ENCODE measurements around the gene MT1B. TPM values are rescaled to one million over a fixed set of nuclear protein-coding genes. Genes with fewer than 3 reads are reported as not detected.
"Not testable (repeated sequence)": the region's sequence is repeated elsewhere in the genome, so short reads cannot be mapped to it uniquely, and the experiment has no call there.

The MT1B gene
- total RNA-seq, 2 donors from 2014 or later: not detected

DNA sequence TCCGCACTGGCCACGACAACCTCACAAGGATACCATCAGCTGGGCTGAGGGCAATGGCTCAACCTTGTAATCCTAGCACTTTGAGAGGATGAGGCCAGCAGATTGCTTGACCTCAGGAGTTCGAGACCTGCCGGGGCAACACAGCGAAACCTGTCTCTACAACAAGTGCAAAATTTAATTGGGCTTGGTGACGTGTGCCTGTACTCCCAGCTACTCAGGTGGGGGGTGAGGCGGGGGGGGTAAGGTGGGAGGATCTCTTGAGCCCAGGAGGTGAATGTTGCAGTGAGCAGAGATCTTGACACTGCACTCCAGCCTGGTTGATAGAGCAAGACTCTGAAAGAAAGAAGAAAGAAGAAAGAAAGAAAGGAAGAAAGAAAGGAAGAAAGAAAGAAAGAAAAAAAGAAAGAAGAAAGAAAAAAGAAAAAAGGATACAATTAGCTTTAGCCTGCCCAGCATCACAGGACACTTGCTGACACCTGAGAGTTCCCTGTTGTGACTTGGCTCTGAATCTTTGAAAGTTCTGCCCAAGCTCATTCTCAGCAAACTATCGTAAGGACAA lies 31.3 kb upstream of the MT1B start:
- Histone ChIP-seq H3K36me3 (no peaks in the 10 kb centered on the region), H3K9me3 (no peaks in the 10 kb centered on the region), H3K4me1 (ENCODE audit: control insufficient read depth in 1 of 2, low read depth in 2 of 2) (peaks cover 4 to 14% of the 10 kb centered on the region in 2 donors), H3K4me3 (no peak overlapping the region), H3K27ac (no peak overlapping the region), H3K27me3 (replicated peaks; ENCODE audit: insufficient read depth) (no peaks in the 10 kb centered on the region)
- DNase-seq (ENCODE audit: low spot score): no peak
- ATAC-seq (ENCODE audit: insufficient number of reproducible peaks, low FRiP score, low read depth): no peak
- TF ChIP-seq, protein P1, sequence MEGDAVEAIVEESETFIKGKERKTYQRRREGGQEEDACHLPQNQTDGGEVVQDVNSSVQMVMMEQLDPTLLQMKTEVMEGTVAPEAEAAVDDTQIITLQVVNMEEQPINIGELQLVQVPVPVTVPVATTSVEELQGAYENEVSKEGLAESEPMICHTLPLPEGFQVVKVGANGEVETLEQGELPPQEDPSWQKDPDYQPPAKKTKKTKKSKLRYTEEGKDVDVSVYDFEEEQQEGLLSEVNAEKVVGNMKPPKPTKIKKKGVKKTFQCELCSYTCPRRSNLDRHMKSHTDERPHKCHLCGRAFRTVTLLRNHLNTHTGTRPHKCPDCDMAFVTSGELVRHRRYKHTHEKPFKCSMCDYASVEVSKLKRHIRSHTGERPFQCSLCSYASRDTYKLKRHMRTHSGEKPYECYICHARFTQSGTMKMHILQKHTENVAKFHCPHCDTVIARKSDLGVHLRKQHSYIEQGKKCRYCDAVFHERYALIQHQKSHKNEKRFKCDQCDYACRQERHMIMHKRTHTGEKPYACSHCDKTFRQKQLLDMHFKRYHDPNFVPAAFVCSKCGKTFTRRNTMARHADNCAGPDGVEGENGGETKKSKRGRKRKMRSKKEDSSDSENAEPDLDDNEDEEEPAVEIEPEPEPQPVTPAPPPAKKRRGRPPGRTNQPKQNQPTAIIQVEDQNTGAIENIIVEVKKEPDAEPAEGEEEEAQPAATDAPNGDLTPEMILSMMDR (IDR thresholded peaks at IDR 0.05): no peak

DNA sequence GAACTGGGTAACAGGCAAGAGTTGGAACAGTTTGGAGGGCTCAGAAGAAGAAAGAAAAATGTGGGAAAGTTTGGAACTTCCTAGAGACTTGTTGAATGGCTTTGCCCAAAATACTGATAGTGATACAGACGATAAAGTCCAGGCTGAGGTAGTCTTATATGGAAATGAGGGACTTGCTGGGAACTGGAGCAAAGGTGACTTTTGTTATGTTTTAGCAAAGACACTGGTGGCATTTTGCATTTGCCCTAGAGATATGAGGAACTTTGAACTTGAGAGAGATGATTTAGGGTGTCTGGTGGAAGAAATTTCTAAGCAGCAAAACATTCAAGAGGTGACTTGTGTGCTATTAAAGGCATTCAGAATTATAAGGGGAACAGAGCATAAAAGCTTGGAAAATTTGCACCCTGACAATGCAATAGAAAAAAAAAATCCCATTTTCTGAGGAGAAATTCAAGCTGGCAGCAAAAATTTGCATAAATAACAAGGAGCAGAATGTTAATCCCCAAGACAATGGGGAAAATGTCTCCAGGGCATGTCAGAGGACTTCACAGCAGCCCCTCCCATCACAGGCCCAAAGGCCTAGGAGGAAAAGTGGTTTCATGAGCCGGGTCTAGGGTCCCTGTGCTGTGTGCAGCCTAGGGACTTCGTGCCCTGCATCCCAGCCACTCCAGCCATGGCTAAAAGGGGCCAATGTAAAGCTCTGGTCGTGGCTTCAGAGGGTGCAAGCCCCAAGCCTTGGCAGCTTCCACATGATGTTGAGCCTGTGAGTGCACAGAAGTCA lies 29.8 kb upstream of the MT1B start:
- not testable (repeated sequence) for H3K36me3 ChIP-seq; H3K27ac ChIP-seq; ATAC-seq (ENCODE audit: insufficient number of reproducible peaks, low FRiP score, low read depth); H3K4me3 ChIP-seq; H3K27me3 ChIP-seq (replicated peaks; ENCODE audit: insufficient read depth); H3K9me3 ChIP-seq; DNase-seq (ENCODE audit: low spot score)
- peaks cover 4 to 14% of the 10 kb centered on the region in 2 donors for H3K4me1 ChIP-seq (ENCODE audit: control insufficient read depth in 1 of 2, low read depth in 2 of 2)

DNA sequence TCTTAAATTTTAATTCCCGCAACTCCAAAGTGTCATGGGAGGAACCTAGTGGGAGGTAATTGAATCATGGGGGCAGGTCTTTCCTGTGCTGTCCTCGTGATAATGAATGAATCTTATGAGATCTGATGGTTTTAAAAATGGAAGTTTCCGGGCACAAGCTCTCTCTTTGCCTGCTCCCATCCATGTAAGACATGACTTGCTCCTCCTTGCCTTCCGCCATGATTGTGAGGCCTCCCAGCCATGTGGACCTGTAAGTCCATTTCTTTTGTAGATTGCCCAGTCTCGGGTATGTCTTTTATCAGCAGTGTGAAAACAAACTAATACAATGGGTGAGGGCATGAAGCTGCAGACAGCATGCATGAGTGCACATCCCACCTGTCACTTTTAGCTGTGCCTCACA lies 28.5 kb upstream of the MT1B start:
- not testable (repeated sequence) for ATAC-seq (ENCODE audit: insufficient number of reproducible peaks, low FRiP score, low read depth); H3K36me3 ChIP-seq; H3K27ac ChIP-seq; H3K27me3 ChIP-seq (replicated peaks; ENCODE audit: insufficient read depth); H3K9me3 ChIP-seq; DNase-seq (ENCODE audit: low spot score); H3K4me3 ChIP-seq; H3K4me1 ChIP-seq (ENCODE audit: control insufficient read depth in 1 of 2, low read depth in 2 of 2)

DNA sequence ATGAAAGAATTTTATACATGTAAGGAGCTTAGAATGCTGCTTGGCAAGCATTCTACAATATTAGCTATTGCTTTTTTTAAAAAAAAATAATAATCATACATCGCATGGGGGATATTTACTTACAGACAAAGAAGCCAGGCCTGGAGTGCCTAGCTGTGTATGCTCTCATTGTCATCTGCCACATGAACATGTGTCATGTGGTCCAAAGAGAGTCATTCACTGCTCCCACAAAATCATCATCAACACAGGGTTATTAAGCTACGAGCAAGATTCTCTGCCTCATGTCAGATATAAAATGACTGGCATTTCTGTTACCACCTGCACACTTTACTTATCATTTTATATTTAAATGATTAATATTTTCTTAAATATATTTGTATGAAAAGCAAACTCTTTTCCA lies 28.0 kb upstream of the MT1B start:
- TF ChIP-seq, protein P1 (IDR thresholded peaks at IDR 0.05): no peak
- no peak for DNase-seq (ENCODE audit: low spot score)
- peaks cover 0 to 5% of the 10 kb centered on the region in 2 donors for H3K4me1 ChIP-seq (ENCODE audit: control insufficient read depth in 1 of 2, low read depth in 2 of 2)
- no peak overlapping the region for H3K4me3 ChIP-seq
- no peak overlapping the region for H3K27ac ChIP-seq
- no peak for ATAC-seq (ENCODE audit: insufficient number of reproducible peaks, low FRiP score, low read depth)
- no peaks in the 10 kb centered on the region for H3K36me3 ChIP-seq
- H3K9me3 ChIP-seq: no peaks in the 10 kb centered on the region
- no peaks in the 10 kb centered on the region for H3K27me3 ChIP-seq (replicated peaks; ENCODE audit: insufficient read depth)

DNA sequence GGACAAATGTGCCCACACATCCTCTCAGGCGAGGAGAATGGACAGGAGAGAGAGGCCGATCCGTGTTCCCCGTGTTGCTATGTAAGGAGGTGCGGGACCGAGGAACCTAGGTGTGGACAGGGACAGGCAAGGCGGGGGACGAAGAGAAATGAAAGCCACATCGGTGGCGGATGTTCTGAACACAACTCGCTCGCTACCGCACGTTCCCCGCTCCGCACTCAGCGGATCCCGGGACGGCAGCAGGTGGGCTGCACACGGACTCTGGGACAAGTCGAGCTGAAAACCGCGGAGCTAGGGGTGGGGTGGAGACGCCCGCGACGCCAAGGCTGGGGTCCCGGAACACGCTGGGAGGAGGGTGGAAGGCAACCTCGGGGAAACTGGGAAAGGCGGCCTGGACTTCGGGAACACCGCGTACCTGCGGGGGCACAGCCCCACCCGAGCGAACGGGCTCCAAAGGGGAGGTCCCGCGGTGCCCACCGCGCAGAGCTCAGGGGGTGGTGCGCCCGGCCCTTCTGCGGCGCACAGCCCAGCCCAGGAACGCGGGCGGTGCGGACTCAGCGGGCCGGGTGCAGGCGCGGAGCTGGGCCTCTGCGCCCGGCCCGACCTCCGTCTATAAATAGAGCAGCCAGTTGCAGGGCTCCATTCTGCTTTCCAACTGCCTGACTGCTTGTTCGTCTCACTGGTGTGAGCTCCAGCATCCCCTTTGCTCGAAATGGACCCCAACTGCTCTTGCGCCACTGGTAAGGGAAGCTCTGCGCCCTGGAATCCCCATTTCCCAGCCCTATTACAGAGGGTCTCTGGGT lies 26.3 kb upstream of the MT1B start, which contains the start of gene MT1E:
TSS of gene MT1E (plus strand) at position 642 of the 803 bp plus-strand sequence. CDS start at position 713, 71 bp downstream.
- Histone ChIP-seq H3K4me3 (peak within 1 kb of the TSS; percentile 77), H3K4me1 (ENCODE audit: control insufficient read depth in 1 of 2, low read depth in 2 of 2) (peaks cover 0 to 5% of the 10 kb centered on the region in 2 donors), H3K27ac (peak within 1 kb of the TSS; percentile 95 to 99), H3K36me3 (no peaks in the 10 kb centered on the region), H3K9me3 (no peaks in the 10 kb centered on the region), H3K27me3 (replicated peaks; ENCODE audit: insufficient read depth) (no peaks in the 10 kb centered on the region)
- peak; percentile 61 for ATAC-seq (ENCODE audit: insufficient number of reproducible peaks, low FRiP score, low read depth)
- DNase-seq (ENCODE audit: low spot score): no peak
- TF ChIP-seq, protein P1 (IDR thresholded peaks at IDR 0.05): no peak

Data from thoracic aorta (tissue), 2 donors.